Pulmonary artery endothelial cell (primary cell): Measurements from ENCODE around the gene COPG1. TPM values are rescaled to one million over a fixed set of nuclear protein-coding genes. Genes with fewer than 3 reads are reported as not detected.
A peak's percentile ranks its signal among the peaks of the same experiment; 100 is the strongest.
"Not testable (repeated sequence)": the region's sequence is repeated elsewhere in the genome, so short reads cannot be mapped to it uniquely, and the experiment has no call there.

Source experiments
- DNase-seq: peaks from one replicate; pipeline ENCODE4 v3.0.0-alpha.2; 2011; ENCODE audit warnings: low read depth, low spot score
- total RNA-seq: library from RNA; depleted of rRNA; stranded (reverse); fragments of >200 nt; gene quantifications from 2 replicates; pipeline ENCODE4 v1.2.3, GENCODE V29; 2014

COPG1 gene, protein sequence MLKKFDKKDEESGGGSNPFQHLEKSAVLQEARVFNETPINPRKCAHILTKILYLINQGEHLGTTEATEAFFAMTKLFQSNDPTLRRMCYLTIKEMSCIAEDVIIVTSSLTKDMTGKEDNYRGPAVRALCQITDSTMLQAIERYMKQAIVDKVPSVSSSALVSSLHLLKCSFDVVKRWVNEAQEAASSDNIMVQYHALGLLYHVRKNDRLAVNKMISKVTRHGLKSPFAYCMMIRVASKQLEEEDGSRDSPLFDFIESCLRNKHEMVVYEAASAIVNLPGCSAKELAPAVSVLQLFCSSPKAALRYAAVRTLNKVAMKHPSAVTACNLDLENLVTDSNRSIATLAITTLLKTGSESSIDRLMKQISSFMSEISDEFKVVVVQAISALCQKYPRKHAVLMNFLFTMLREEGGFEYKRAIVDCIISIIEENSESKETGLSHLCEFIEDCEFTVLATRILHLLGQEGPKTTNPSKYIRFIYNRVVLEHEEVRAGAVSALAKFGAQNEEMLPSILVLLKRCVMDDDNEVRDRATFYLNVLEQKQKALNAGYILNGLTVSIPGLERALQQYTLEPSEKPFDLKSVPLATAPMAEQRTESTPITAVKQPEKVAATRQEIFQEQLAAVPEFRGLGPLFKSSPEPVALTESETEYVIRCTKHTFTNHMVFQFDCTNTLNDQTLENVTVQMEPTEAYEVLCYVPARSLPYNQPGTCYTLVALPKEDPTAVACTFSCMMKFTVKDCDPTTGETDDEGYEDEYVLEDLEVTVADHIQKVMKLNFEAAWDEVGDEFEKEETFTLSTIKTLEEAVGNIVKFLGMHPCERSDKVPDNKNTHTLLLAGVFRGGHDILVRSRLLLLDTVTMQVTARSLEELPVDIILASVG
- total RNA-seq, result 247 and 274 TPM in 2 replicates

DNA sequence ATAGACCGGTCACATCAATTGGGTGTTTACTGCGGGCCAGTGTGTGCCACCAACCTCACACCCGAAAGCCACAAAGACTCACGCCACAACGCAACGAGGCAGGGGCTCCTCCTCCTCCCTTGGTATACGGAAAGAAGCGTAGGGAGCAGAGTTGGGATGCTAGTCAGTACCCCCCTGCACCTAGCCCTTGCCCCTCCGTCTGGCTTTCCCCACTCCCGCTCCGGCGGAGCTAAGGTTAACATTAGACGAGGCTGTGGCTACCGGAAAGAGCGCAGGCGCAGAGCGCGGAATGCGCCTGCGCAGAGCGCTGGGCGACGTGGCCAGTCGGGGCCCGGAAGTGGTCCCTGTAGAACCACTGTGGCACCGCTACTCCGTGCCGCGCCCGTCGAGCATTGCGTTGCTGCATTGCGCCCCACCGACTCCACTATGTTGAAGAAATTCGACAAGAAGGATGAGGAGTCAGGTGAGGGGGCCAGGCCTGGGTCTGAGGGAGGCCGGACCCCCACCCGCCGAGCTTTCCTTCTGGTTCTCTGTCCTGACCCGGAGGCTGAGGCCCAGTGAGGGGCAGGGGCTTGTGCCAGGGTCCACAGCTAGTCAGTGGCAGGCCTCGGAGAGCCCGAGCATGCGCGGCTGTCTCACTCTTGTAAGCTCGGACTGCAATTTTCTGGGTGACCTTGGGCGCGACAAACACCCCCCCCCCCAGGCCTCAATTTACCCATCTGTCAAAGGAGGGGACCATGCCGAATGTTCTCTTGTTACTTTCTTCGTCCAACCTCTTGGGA lies at the start of gene COPG1:
COPG1 (plus strand) TSS at position 323 of the 782 bp plus-strand sequence; CDS start at position 427, 104 bp downstream.
- no peak for DNase-seq

DNA sequence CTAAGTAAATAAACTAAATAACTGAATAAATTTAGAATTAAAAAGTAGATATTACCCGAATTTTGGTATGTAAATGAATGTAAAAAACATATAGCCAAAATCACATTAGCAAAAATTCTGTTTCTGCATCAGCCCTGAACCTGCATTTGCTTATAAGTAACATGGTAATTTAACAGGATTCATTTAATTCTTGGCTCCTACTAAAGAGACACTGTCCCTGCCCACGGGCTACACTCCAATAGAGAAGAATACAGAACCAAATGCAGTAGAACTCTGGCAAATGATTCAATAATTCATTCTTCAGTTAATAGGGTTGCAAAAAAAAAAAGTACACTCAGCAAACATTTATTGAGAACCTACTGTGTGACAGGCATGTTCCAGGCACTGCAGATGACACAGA lies 44.9 kb upstream of the COPG1 start:
- no peak for DNase-seq

DNA sequence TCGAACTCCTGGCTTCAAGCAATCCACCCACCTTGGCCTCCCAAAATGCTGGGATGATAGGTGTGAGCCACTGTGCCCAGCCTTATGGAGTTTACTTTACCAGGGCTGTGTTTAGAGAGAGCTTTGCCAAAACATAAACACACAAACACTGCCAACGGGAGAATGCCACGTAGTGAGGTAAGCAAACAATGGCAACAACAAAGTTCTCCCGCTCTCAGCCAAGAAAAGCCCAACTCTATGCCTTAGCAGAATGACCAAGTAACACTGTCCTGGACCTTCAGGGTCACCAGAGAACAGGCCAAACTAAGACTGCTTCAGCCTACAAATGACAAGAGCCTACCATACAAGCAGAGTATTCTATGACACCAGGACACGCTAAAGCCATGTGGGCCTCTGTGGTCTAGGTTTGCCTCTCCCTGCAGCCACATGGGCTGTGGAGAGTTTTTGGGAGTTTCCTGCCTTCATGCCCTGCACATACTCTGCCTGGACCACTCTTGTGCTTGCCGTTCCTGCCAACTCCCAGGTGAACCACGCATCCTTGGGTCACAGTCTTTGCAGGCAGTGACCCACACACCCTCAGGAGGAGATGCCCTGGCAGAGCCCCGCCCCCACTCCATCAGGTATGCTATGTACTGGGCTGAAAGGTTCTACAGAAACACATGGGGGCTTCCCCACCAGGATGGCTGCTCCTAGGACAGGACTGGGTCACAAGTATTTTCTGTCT lies 44.1 kb upstream of the COPG1 start:
- DNase-seq, result no peak

DNA sequence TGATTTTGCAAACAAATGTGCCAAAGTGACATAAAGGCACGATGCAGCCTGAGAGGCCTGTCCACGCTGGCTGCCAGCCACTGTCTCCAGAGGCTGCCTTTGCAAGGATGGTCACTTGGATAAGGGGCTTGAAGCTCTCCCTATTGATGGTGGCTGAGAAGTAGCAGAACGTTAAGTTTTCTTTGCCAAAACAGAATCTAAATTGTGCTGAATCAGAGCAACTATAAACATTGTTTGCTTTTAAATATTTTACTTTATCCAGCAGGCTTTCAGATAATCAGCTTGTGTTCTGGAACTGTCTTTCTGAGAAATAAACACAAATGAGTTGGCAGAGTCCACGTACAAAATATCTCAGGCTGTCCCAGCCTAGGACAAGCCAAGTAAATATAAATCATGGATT lies 41.9 kb upstream of the COPG1 start:
- no peak for DNase-seq

DNA sequence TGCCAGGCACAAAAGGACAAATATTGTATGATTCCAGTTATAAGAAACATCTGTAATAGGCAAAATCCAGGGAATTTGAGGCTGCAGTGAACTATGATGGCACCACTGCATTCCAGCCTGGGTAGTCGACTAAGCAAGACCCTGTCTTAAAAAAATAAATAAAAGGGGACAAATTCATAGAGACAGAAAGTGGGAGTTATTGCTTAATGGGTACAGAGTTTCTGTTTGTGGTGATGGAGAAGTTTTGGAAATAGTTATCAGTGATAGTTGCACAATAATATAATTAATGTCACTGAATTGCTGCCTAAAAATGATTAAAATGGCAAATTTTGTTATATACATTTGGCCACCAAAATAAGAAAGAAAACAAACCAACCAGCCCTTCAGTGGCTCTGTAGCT lies 38.1 kb upstream of the COPG1 start:
- no peak for DNase-seq

DNA sequence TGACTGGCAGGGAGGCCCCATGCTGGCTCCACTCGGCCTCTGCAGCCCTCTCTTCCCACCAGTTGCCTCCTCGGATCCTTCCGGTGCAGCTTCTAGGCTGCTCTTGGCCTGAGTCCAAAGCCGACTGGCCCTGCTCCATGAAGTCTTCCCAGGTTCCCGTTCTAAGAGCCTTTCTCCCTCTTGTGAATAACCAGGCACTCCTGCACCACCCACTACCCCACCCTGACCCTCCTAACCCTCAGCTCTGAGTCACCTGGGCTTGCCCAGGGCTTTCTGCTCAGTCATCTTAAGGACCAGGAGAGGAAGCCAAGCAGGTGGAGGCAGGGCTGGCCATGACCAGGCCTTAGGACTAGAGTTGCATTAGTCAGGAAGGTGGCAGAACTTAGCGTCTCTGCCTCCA lies 37.6 kb upstream of the COPG1 start:
- DNase-seq, result no peak

DNA sequence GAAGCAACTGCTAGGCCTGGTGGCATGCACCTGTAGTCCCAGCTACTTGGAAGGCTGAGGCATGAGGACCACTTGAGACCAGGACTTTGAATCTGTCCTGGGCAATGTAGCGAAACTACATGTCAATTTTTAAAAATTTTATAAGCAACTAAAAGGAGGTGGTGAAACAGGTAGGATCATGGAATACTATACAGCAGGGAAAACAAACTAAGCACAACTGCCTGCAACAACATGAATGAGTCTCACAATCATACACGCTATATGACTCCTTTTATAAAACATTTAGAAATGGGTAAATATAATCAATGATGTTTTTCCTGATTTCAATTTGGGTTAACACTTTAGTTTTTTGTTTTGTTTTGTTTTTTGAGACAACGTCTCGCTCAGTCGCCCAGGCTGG lies 36.2 kb upstream of the COPG1 start:
- DNase-seq, result no peak

DNA sequence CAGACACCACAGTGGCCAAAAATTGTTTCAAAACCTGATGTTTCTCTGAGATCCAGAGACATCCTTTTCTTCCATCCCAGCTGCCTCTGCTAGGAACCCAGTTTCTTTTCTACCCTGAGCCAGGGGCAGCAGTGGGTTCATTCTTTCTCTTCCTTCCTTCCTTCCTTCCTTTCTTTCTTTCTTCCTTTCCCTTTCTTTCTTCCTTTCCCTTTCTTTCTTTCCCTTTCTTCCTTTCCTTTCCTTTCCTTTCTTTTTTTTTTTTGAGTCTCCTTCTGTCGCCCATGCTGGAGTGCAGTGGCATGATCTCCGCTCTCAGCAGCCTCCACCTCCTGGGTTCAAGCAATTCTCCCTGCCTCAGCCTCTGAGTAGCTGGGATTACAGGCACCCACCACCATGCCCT lies 30.7 kb upstream of the COPG1 start:
- DNase-seq, result no peak

DNA sequence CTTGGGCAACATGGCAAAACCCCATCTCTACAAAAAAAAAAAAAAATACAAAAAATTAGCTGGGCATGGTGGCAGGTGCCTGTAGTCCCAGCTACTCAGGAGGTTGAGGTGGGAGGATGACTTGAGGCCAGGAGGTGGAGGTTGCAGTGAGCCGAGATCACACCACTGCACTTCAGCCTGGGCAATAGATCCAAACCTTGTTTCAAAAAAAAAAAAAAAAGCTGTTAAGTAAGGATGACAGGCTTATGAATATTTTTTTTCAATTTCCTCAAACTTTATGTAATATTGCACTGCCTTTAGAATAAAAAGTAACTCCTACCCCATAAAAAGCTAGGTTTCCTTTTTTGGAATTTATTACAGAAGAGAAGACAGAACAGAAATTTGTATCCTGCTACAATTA lies 25.0 kb upstream of the COPG1 start:
- not testable (repeated sequence) for DNase-seq

DNA sequence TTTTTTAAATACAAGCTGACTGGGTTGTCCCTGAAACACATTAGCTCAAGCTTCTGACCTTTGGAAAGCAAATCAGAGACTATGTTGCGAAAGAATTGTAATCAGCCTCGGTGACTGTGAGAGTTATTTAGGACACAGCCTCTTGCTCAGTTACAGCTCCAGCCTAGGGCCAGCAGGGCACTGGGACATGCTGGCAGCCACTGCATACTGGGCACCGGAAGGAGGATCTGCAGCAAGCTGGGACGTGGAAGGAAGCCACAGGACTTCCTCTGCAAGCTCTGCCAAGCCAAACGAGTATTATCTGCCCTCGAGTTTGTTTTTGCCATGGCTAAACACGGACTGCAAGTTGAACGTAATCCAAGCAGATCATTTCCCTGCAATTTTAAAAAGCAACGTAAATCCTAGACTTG lies 24.4 kb upstream of the COPG1 start:
- DNase-seq, result no peak

DNA sequence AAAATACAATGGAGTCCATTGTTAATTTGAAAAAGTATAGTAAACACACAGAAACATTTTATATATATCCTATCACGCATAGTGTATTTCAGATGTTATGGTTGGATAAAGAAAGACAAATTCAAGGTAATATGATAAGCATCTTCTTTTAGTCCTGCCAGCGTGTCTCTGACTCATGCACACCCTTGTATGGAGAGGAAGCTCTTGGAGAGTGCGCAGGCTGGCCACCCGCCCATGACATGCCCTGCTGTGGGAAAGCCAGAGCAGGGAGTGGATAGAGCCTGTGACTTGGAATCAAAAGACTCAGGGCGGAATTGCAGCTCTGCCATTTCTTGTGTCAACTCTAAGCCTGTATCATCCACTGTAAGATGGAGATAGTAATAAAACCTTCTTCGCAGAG lies 23.0 kb upstream of the COPG1 start:
- DNase-seq, result peak; percentile 78

DNA sequence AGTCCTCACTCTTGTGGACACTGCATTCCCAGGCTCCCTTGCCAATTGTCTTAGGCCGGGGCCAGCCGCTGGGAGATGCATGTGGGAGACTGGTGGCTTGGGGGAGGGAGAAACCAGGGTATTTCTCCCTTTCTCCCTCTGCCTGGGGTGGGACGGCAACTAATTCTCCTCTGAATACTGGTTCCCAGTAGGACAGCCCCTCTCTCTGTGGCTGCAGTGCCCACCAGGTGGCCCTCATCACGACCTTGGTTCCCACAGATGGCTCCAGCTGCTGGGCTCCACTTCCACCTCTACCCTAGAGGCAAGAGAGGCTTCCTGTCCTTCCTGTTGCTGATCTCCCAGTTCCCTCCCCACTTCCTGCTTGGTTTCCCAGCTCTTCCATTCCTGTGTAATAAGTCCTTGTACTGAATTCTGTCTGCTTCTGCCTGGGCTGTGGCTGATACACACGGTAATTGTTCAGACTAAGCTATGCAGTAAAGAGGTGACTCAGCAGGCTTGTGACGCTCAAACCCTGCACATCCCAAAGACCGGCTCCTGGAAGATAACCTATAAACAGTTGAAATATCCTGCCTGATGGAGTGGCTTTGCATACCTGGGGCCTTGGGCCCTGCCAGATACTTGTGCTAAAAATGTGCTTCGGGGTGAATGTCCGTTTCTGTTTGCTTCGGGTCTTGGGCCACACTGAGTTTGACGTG lies 20.4 kb upstream of the COPG1 start:
- DNase-seq, result peak; percentile 20

DNA sequence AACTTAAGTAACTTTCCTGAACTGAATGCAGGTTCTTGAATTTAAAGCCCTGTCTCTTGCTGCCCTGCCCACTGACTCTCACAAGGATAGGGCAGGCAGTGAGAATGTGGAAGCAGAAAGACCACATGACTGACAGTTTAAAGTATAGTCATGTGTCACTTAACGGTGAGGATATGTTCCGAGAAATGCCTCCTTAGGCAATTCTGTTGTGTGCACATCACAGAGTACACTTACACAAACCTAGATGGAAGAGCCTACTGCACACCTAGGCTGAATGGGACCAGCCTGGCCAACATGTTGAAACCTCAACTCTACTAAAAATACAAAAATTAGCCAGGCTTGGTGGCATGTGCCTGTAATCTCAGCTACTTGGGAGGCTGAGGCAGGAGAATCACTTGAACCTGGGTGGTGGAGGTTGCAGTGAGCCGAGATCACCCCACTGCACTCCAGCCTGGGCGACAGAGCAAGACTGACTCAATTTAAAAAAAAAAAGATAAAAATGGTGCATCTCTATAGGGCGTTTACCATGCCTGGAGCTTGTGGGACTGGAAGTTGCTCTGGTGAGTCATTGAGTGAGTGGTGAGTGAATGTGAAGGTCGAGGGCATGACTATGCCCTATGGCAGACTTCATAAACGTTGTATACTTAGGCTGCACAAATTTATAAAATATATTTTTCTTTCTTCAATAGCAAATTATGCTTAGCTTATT lies 18.9 kb upstream of the COPG1 start:
- DNase-seq, result no peak

DNA sequence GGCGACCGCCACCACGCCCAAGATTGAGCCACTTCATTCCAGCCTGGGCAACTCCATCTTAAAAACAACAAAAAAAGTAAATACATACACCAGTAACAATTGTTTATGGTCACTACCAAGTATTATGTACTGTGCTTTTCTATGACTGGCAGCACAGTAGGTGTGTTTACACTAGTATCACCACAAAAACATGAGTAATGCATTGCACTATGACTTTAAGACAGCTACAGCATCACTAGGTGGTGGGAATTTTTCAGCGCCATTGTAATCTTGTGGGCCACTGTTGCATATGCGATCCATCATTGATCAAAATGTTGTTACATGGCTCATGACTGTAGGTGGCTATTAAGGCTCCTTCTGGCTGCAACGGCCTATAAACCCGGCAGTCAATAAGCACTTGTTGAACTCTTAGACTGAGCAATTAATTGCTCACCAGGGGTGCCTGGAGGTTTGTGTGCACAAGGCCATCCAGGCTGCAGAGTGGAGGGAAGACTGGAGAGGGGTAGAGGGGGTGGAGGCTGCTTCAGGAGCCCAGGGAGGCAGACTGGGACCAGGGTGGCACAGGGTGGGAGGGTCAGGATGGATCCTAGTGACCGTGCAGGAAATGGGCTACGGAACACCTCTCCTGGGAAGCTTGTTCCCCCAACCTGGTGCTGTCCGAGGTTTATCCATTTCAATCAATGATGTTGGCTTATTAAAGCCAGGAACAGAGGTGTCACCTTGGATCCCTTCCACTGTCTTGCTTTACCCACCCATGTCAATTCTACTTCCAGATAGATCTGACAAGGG lies 17.9 kb upstream of the COPG1 start:
- DNase-seq, result no peak

DNA sequence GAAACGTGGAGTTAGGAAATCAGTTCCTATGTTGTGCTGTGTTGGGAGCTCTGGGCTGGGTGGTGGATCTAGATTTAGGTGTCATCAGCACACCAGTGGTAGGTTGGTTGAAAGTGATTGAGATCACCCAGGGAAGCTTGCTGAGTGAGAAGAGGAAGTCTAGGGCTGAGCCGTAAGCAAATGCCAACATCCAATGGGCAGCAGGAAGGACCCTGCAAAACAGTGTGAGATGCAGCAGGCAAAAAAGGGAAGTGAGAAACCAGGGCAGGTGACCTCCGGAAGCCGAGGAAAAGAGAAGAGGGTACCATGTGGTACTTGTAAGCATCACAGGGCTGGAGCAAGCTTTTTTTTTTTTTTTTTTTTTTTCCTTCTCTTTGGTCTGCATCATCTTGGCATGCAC lies 15.9 kb upstream of the COPG1 start:
- DNase-seq, result no peak

DNA sequence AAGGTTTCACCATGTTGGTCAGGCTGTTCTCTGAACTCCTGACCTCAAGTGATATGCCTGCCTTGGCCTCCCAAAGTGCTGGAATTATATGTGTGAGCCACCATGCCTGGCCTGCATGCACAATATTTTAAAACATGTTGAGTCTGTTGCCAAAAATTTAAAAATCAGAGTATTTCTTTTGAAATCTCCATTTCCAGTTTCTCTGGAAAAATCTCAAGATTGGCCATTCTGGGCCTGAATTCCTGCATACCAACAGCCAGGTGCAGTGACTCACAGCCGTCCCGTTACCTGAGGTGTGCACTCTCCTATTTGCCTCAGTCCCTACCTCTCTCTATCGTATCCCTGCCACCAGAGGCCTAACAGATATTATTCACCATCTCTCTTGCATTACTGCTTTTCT lies 15.0 kb upstream of the COPG1 start:
- DNase-seq, result no peak

DNA sequence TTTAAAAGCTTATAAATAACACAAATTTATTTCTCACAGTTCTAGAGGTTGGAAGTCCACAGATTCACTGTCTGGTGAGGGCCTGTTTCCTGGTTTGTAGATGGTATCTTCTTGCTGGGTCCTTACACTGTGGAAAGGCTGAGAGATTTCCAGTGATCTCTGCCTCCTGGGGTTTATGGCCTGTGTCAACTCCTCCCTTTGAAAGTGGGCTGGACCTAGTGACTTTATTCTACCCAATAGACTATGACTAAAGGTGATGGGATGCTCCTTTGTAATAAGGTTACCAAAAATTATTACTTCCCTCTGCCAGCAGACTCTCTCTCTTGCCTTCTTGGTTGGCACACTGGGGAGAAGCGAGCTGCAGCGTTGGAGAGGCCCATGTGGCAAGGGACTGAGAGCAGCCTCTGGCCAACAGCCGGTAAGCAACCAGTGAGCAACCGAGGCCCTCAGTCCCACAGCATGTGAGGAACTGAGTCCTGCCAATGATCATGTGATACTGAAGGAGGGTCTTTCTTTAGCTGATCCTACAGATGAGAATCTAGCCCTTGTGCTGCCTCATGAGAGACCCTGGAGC lies 14.0 kb upstream of the COPG1 start:
- DNase-seq, result no peak

DNA sequence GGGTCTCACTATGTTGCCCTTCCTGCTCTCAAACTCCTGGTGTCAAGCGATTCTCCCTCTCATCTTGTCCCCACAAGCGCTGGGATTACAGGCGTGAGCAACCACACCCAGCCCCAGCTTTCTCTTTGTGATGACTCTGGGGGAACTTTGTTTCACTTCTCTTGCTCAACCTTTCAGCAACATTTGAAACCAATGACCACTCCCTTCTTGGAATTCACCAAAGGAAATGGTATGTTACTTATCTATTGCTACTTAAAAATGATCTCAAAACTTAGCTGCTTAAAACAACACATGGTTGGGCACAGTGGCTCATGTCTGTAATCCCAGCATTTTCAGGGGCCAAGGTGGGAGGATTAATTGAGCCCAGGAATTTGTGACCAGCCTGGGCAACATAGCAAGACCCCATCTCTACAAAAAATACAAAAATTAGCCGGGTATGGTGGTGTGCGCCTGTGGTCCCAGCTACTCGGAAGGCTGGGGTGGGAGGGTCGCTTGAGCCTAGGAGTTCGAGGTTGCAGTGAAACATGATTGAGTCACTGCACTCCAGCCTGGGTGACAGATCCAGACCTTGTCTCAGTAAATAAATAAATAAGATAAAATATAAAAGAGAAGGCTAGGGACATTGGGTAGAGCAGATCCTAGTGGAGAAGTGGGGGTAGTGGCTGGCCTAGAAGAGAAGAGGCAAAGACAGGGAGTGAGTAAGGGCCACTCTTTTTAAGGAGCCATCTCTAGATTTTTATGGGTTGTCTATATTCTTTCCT lies 10.3 kb upstream of the COPG1 start:
- no peak for DNase-seq
